HEK293T (cell line): ENCODE data around the gene PHOX2A.

Source experiments
- CTCF ChIA-PET: fragments of 350-600 bp; formaldehyde crosslinking; extraction: SDS; loops from one replicate; lab custom pipeline; 2021; ENCODE audit warnings: antibody characterized with exemption, inconsistent platforms; lab: Yijun Ruan, JAX
- POLR2A ChIA-PET: fragments of 350-600 bp; formaldehyde crosslinking; extraction: SDS; loops from one replicate; lab custom pipeline; 2020; ENCODE audit warnings: antibody characterized with exemption, inconsistent platforms; lab: Yijun Ruan, JAX
- DNase-seq: peaks from one replicate; pipeline ENCODE4 v3.0.0; 2012; ENCODE audit warnings: mixed read lengths; ENCODE audit errors: extremely low spot score
- ARNT ChIP-seq: fragments of 450-650 bp; IDR thresholded peaks from 2 replicates; pipeline ENCODE4 v1.6.1; 2017; ENCODE audit warnings: mild to moderate bottlenecking
- BHLHE40 ChIP-seq: fragments of 450-650 bp; IDR thresholded peaks from 2 replicates; pipeline ENCODE4 v1.6.1; 2016; ENCODE audit warnings: mild to moderate bottlenecking, moderate library complexity, borderline replicate concordance
- CTBP1 ChIP-seq: fragments of 450-650 bp; IDR thresholded peaks from 2 replicates; pipeline ENCODE4 v1.6.1; 2016; ENCODE audit warnings: borderline replicate concordance
- ELF4 ChIP-seq: fragments of 450-650 bp; IDR thresholded peaks from 2 replicates; pipeline ENCODE4 v1.6.1; 2017; ENCODE audit warnings: antibody characterized with exemption
- FOXA1 ChIP-seq: fragments of 450-650 bp; IDR thresholded peaks from 2 replicates; pipeline ENCODE4 v1.6.1; 2016; ENCODE audit warnings: mild to moderate bottlenecking
- FOXK2 ChIP-seq: fragments of 450-650 bp; IDR thresholded peaks from 2 replicates; pipeline ENCODE4 v1.6.1; 2016; ENCODE audit warnings: mild to moderate bottlenecking
- FOXM1 ChIP-seq: fragments of 450-650 bp; IDR thresholded peaks from 2 replicates; pipeline ENCODE4 v1.6.1; 2017; ENCODE audit warnings: mild to moderate bottlenecking, borderline replicate concordance
- HDGF ChIP-seq: fragments of 450-650 bp; IDR thresholded peaks from 2 replicates; pipeline ENCODE4 v1.6.1; 2017; ENCODE audit warnings: antibody characterized with exemption, borderline replicate concordance
- L3MBTL2 ChIP-seq: fragments of 450-650 bp; conservative IDR thresholded peaks from 2 replicates; pipeline ENCODE4 v1.6.1; 2016; ENCODE audit warnings: mild to moderate bottlenecking
- LEF1 ChIP-seq: fragments of 450-650 bp; IDR thresholded peaks from 2 replicates; pipeline ENCODE4 v1.6.1; 2017; ENCODE audit warnings: mild to moderate bottlenecking, borderline replicate concordance
- NFRKB ChIP-seq: fragments of 450-650 bp; IDR thresholded peaks from 2 replicates; pipeline ENCODE4 v1.6.1; 2016; ENCODE audit warnings: mild to moderate bottlenecking, moderate library complexity
- PKNOX1 ChIP-seq: fragments of 450-650 bp; IDR thresholded peaks from 2 replicates; pipeline ENCODE4 v1.6.1; 2016
- SP1 ChIP-seq: fragments of 450-650 bp; IDR thresholded peaks from 2 replicates; pipeline ENCODE4 v1.6.1; 2017
- SUZ12 ChIP-seq: fragments of 450-650 bp; IDR thresholded peaks from 2 replicates; pipeline ENCODE4 v1.6.1; 2016; ENCODE audit warnings: mild to moderate bottlenecking
- TARDBP ChIP-seq: fragments of 450-650 bp; IDR thresholded peaks from 2 replicates; pipeline ENCODE4 v1.6.1; 2016
- ZNF384 ChIP-seq: fragments of 450-650 bp; IDR thresholded peaks from 2 replicates; pipeline ENCODE4 v1.6.1; 2016

Gene PHOX2A

GRCh38 chr11:72236083-72236697 is 7.8 kb downstream of the PHOX2A start:
- TF ChIP-seq FOXM1 (no peak), CTBP1 (no peak), FOXK2 (no peak), PKNOX1 (no peak), ARNT (no peak)
- CTCF ChIA-PET: interaction anchor here (0.6 to 1.8 kb wide), 4 partner anchors 13 to 195 kb away, joined by 3 to 7 read pairs (median 3); no protein-coding TSS in a partner anchor
- POLR2A ChIA-PET: interaction anchor here (5.8 kb wide), 1 partner anchor 12 kb away, joined by 45 read pairs; the partner anchor contains the start of gene INPPL1
- no peak for DNase-seq

GRCh38 chr11:72235351-72236057 is 8.5 kb downstream of the PHOX2A start:
- POLR2A ChIA-PET: interaction anchor here (5.8 kb wide), 1 partner anchor 12 kb away, joined by 45 read pairs; the partner anchor contains the start of gene INPPL1
- DNase-seq: no peak
- CTCF ChIA-PET: interaction anchor here (0.6 to 1.8 kb wide), 3 partner anchors 12 to 168 kb away, joined by 3 to 7 read pairs (median 3); no protein-coding TSS in a partner anchor
- no peak for TF ChIP-seq CTBP1
- no peak for TF ChIP-seq HDGF
- TF ChIP-seq FOXA1: no peak
- TF ChIP-seq L3MBTL2: no peak
- TF ChIP-seq SP1: no peak
- TF ChIP-seq NFRKB: no peak

GRCh38 chr11:72234920-72235319 is 9.1 kb downstream of the PHOX2A start:
- DNase-seq: no peak
- ChIA-PET POLR2A (interaction anchor here (5.8 kb wide), 1 partner anchor 11 kb away, joined by 45 read pairs; the partner anchor contains the start of gene INPPL1), CTCF (interaction anchor here (0.7 kb wide), 1 partner anchor 167 kb away, joined by 3 read pairs; no protein-coding TSS in a partner anchor)
- no peak for TF ChIP-seq BHLHE40

- DNase-seq: no peak
- ChIA-PET CTCF (interaction anchor here (0.7 kb wide), 1 partner anchor 167 kb away, joined by 3 read pairs; no protein-coding TSS in a partner anchor), POLR2A (interaction anchor here (5.8 kb wide), 1 partner anchor 11 kb away, joined by 45 read pairs; the partner anchor contains the start of gene INPPL1)
- TF ChIP-seq L3MBTL2 (no peak), CTBP1 (no peak), PKNOX1 (no peak)
Observed at GRCh38 chr11:72234514-72234830, 9.5 kb downstream of the PHOX2A start.

- POLR2A ChIA-PET: interaction anchor here (5.8 kb wide), 1 partner anchor 10 kb away, joined by 45 read pairs; the partner anchor contains the start of gene INPPL1
- no peak for DNase-seq
- CTCF ChIA-PET: no interaction called here
- TF ChIP-seq FOXK2 (no peak), TARDBP (no peak), FOXM1 (no peak), ZNF384 (no peak), NFRKB (no peak), FOXA1 (no peak), SUZ12 (no peak), ELF4 (no peak), L3MBTL2 (no peak), ARNT (no peak), CTBP1 (no peak), HDGF (no peak), BHLHE40 (no peak), LEF1 (no peak), PKNOX1 (no peak), SP1 (no peak)
Observed at GRCh38 chr11:72233773-72234513, 10.0 kb downstream of the PHOX2A start.

GRCh38 chr11:72233056-72233772 is 10.8 kb downstream of the PHOX2A start:
- ChIA-PET POLR2A (no interaction called here), CTCF (no interaction called here)
- no peak for DNase-seq
- TF ChIP-seq FOXM1 (no peak), FOXA1 (no peak), LEF1 (no peak), L3MBTL2 (no peak), SUZ12 (no peak), ELF4 (no peak), PKNOX1 (no peak), HDGF (no peak), ARNT (no peak), TARDBP (no peak), SP1 (no peak), CTBP1 (no peak), BHLHE40 (no peak), NFRKB (no peak), FOXK2 (no peak), ZNF384 (no peak)
